GM12873 (cell line): Measurements from ENCODE around the gene CGB5.

Experiments used
- CTCF ChIP-seq: IDR thresholded peaks from 2 replicates; pipeline ENCODE4 v1.5.1; 2012; ENCODE audit warnings: low read depth, mild to moderate bottlenecking, moderate library complexity, low read length, control low read depth; ENCODE audit not compliant: insufficient read depth; ENCODE audit errors: missing control alignments

Gene CGB5

GRCh38 chr19:49084206-49085019 lies 40.8 kb downstream of the CGB5 start:
- TF ChIP-seq CTCF = no peak

- no peak for TF ChIP-seq CTCF
Measured at GRCh38 chr19:49085020-49085867, 41.6 kb downstream of the CGB5 start, which contains the start of gene SNRNP70. TSS of gene SNRNP70 (plus strand) at chr19:49085451. CDS start at chr19:49086415, 964 bp downstream.

GRCh38 chr19:49085868-49086232 lies 42.2 kb downstream of the CGB5 start:
- TF ChIP-seq CTCF = no peak

GRCh38 chr19:49086296-49086695 lies 42.6 kb downstream of the CGB5 start:
- no peak for TF ChIP-seq CTCF

- TF ChIP-seq CTCF = no peak
Measured at GRCh38 chr19:49091391-49092038, 47.9 kb downstream of the CGB5 start.

- TF ChIP-seq CTCF = no peak
Measured at GRCh38 chr19:49092686-49093085, 49.0 kb downstream of the CGB5 start.
